GM10248 (cell line): ENCODE measurements around the gene ENOSF1.

ENCODE experiments used
- CTCF ChIA-PET: fragments of 300-600 bp; sonication (Branson Sonifier 250); formaldehyde crosslinking; extraction: SDS; loops from one replicate; lab custom pipeline; 2021; ENCODE audit warnings: antibody characterized with exemption; lab: Yijun Ruan, JAX
- POLR2A ChIA-PET: fragments of 350-650 bp; sonication (Branson Sonifier 250); formaldehyde crosslinking; extraction: SDS; loops from one replicate; lab custom pipeline; 2020; ENCODE audit warnings: antibody characterized with exemption; lab: Yijun Ruan, JAX
- DNase-seq: peaks from one replicate; pipeline ENCODE4 v3.0.0; 2012; ENCODE audit errors: extremely low spot score
- CTCF ChIP-seq: IDR thresholded peaks from 2 replicates; pipeline ENCODE4 v1.5.1; 2012; ENCODE audit warnings: mild to moderate bottlenecking, low read depth; ENCODE audit errors: extremely low read depth, missing control alignments, control extremely low read depth

The ENOSF1 gene

DNA sequence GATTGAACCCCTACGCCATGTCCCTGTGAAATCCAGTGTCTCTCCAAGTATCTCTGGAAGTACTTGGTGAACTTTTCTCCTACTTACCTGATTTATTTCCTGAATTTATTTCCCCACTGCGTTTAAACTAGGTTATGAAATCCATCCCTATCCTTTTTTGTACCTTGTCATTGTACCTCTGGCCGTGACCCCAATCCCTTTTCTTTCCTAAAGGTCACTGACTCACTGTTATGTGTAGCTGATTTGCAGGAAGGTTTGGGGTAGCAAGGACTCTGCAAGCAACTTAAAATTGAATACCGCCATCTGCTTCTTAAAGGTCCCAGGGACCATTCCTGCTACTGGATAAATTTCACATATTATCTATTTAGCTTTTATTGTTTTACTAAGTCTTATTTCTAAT, 4.6 kb upstream of the ENOSF1 start:
- ChIA-PET CTCF (interaction anchor here (1.0 to 1.9 kb wide), 4 partner anchors 14 to 122 kb away, joined by 3 to 5 read pairs (median 4); no protein-coding TSS in a partner anchor), POLR2A (no interaction called here)
- no peak for TF ChIP-seq CTCF
- no peak for DNase-seq

- no peak for TF ChIP-seq CTCF
- ChIA-PET POLR2A (no interaction called here), CTCF (interaction anchor here (0.8 to 1.6 kb wide), 9 partner anchors 8 to 124 kb away, joined by 3 to 6 read pairs (median 4); no protein-coding TSS in a partner anchor)
- DNase-seq, result no peak
Measured at GRCh38 chr18:715626-716025, 3.2 kb upstream of the ENOSF1 start.

GRCh38 chr18:713135-713490, 683 bp upstream of the ENOSF1 start:
- ChIA-PET POLR2A (interaction anchor here (0.7 to 1.2 kb wide), 3 partner anchors 10 to 76 kb away, joined by 3 to 5 read pairs (median 4); no protein-coding TSS in a partner anchor), CTCF (interaction anchor here (0.6 to 2.3 kb wide), 26 partner anchors 8 to 133 kb away, joined by 3 to 25 read pairs (median 4); no protein-coding TSS in a partner anchor)
- DNase-seq, result no peak
- no peak for TF ChIP-seq CTCF

- peak; percentile 72 for DNase-seq
- POLR2A ChIA-PET, result interaction anchor here (1.2 kb wide), 1 partner anchor 19 kb away, joined by 3 read pairs; no protein-coding TSS in a partner anchor
- CTCF ChIA-PET, result interaction anchor here (0.6 to 2.3 kb wide), 27 partner anchors 9 to 134 kb away, joined by 3 to 25 read pairs (median 4); no protein-coding TSS in a partner anchor
- TF ChIP-seq CTCF, result peak; percentile 49
Measured at GRCh38 chr18:711657-712400, 601 bp downstream of the ENOSF1 start.

DNA sequence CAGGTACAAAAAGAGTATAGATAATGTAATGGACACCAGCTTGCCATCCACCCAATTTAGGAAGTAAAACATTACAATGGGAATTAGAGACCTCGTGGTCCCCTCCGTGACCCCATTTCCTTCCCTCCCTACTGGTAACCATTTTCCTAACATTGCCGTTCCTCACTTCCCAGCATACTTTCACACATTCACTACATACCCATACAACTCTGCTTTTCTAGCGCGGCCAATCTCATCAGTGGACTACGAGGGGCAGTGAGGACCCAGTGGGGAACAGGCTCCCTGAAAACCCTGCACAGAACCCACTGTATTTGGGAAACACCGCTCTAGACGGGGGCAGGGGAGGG, 1.1 kb downstream of the ENOSF1 start:
- DNase-seq, result no peak
- POLR2A ChIA-PET, result no interaction called here
- TF ChIP-seq CTCF, result no peak
- CTCF ChIA-PET, result interaction anchor here (1.4 to 2.2 kb wide), 6 partner anchors 8 to 128 kb away, joined by 3 to 9 read pairs (median 5); no protein-coding TSS in a partner anchor

GRCh38 chr18:710418-711300, 1.8 kb downstream of the ENOSF1 start:
- ChIA-PET POLR2A (interaction anchor here (0.6 kb wide), 1 partner anchor 94 kb away, joined by 3 read pairs; no protein-coding TSS in a partner anchor), CTCF (interaction anchor here (1.0 to 2.2 kb wide), 8 partner anchors 8 to 129 kb away, joined by 3 to 9 read pairs (median 4); no protein-coding TSS in a partner anchor)
- TF ChIP-seq CTCF, result no peak
- DNase-seq, result no peak
